ENCODE data around the gene STXBP1. TPM values are rescaled to one million over a fixed set of nuclear protein-coding genes. Genes with fewer than 3 reads are reported as not detected.

STXBP1 gene
- total and polyA plus RNA-seq, 2 of the 13 experiments (the other 11 are each of a cell fraction or from before 2014, with no cell fraction given), result 2.9 TPM

- TF ChIP-seq KIAA2018 (CRISPR knock-in tag; IDR thresholded peaks at IDR 0.05; ENCODE audit: borderline replicate concordance), result no peak
- no peak for TF ChIP-seq NCOR1 (IDR thresholded peaks at IDR 0.05; ENCODE audit: borderline replicate concordance, low read length)
- TF ChIP-seq MLXIP (CRISPR knock-in tag; IDR thresholded peaks at IDR 0.05; ENCODE audit: borderline replicate concordance), result no peak
- peak; percentile 27; the same call in 1 of the 2 replicates for TF ChIP-seq ZNF350 (CRISPR knock-in tag; IDR thresholded peaks at IDR 0.05; ENCODE audit: borderline replicate concordance, low read depth)
- TF ChIP-seq JDP2 (CRISPR knock-in tag; IDR thresholded peaks at IDR 0.05; ENCODE audit: borderline replicate concordance), result no peak
- TF ChIP-seq MAF1 (CRISPR knock-in tag; IDR thresholded peaks at IDR 0.05; ENCODE audit: borderline replicate concordance), result peak; percentile 50; the same call in 1 of the 2 replicates
- TF ChIP-seq ZNF567 (CRISPR knock-in tag; IDR thresholded peaks at IDR 0.05; ENCODE audit: borderline replicate concordance), result 0 out of 2 replicates have a peak, but pooled peaks have one; percentile 38
- no peak for TF ChIP-seq ZNF207 (IDR thresholded peaks at IDR 0.05; ENCODE audit: borderline replicate concordance)
- peak; percentile 61; the same call in 1 of the 2 replicates for TF ChIP-seq ZFP91 (CRISPR knock-in tag; IDR thresholded peaks at IDR 0.05; ENCODE audit: borderline replicate concordance)
- TF ChIP-seq ARID2 (CRISPR knock-in tag; IDR thresholded peaks at IDR 0.05; ENCODE audit: borderline replicate concordance), result 0 out of 2 replicates have a peak, but pooled peaks have one; percentile 62
- no peak for TF ChIP-seq ZNF709 (CRISPR knock-in tag; IDR thresholded peaks at IDR 0.05)
- peak in 1 of 2 experiments; percentile 32; a peak in 1 of 4 replicates for TF ChIP-seq KLF16 (CRISPR knock-in tag; IDR thresholded peaks at IDR 0.05)
- TF ChIP-seq ZNF850 (CRISPR knock-in tag; conservative IDR thresholded peaks at IDR 0.05), result no peak
- no peak for TF ChIP-seq DMAP1 (CRISPR knock-in tag; IDR thresholded peaks at IDR 0.05)
- no peak for TF ChIP-seq ZNF33A (CRISPR knock-in tag; IDR thresholded peaks at IDR 0.05; ENCODE audit: borderline replicate concordance)
Measured at GRCh38 chr9:127567730-127568617, 44.1 kb upstream of the STXBP1 start (continued).

All from HepG2 (cell line).